ENCODE data around the gene CLIC1.

GRCh38 chr6:31765559-31765909, 29.2 kb upstream of the CLIC1 start:
- no peak for TF ChIP-seq ZBTB49 (tag by site-specific recombination; IDR thresholded peaks at IDR 0.05; ENCODE audit: low read depth)
- no peak for TF ChIP-seq REST (tag by site-specific recombination; IDR thresholded peaks at IDR 0.05)
- no peak for TF ChIP-seq CTCF (tag by site-specific recombination; IDR thresholded peaks at IDR 0.05)

Measured in HEK293 (cell line).